GM12878 (cell line): Measurements from ENCODE around the gene MPZL1. TPM values are rescaled to one million over a fixed set of nuclear protein-coding genes. Genes with fewer than 3 reads are reported as not detected.

ENCODE experiments used
- ATAC-seq: fragments of 200-7000 bp; cut with Tn5 transposase; 3 replicates; pipeline ENCODE4 v1.9.1; 2020; ENCODE audit warnings: mild to moderate bottlenecking, moderate library complexity
- BruUV-seq: library from RNA; stranded (reverse); fragments of 400-500 nt; replicated peaks from 2 replicates; lab custom pipeline; 2021; lab: Mats Ljungman, UMichigan
- CTCF ChIA-PET: fragments of 300-600 bp; sonication (Branson Sonifier 250); formaldehyde crosslinking; extraction: SDS; loops from one replicate; lab custom pipeline; 2021; ENCODE audit warnings: inconsistent platforms; lab: Yijun Ruan, JAX
- POLR2A ChIA-PET: fragments of 350-600 bp; formaldehyde crosslinking; extraction: SDS; loops from one replicate; lab custom pipeline; 2021; ENCODE audit warnings: inconsistent platforms; lab: Charles Lee
- RAD21 ChIA-PET: fragments of 300-600 bp; sonication (Branson Sonifier 250); formaldehyde crosslinking; loops from one replicate; lab custom pipeline; 2023; ENCODE audit warnings: antibody characterized with exemption; ENCODE audit not compliant: unreplicated experiment; lab: Charles Lee
- SMC1A ChIA-PET: fragments of 300-600 bp; sonication (Branson Sonifier 250); formaldehyde crosslinking; loops from one replicate; lab custom pipeline; 2023; ENCODE audit not compliant: unreplicated experiment, uncharacterized antibody; lab: Charles Lee
- DNase-seq: peaks from one replicate; pipeline ENCODE4 v3.0.0-alpha.2; 2011; ENCODE audit warnings: low read depth, low spot score
- FAIRE-seq: peaks from 3 replicates; lab custom pipeline; 2011; peaks lifted over from hg19 to GRCh38; lab: Jason Lieb, UNC
- H2AFZ ChIP-seq: 2 replicates; pipeline ENCODE4 v1.6.0; 2011; ENCODE audit warnings: low read depth, low read length, control low read depth; ENCODE audit not compliant: control insufficient read depth
- H3K27ac ChIP-seq: 2 replicates; pipeline ENCODE4 v1.5.1; 2011; ENCODE audit warnings: control low read depth; ENCODE audit not compliant: control insufficient read depth, insufficient read depth
- H3K27me3 ChIP-seq, 2 experiments: replicated peaks in 1 of 2; 2 replicates each; pipeline versions ENCODE4 v1.6.0 to v1.6.1; 2011; ENCODE audit warnings: low read length in 1 of 2; ENCODE audit not compliant: control insufficient read depth in 2 of 2, insufficient read depth in 2 of 2
- H3K36me3 ChIP-seq, 2 experiments: 2 replicates each; pipeline ENCODE4 v1.5.1; 2011; ENCODE audit warnings: low read length in 1 of 2; ENCODE audit not compliant: control insufficient read depth in 2 of 2, insufficient read depth in 2 of 2
- H3K4me1 ChIP-seq: 2 replicates; pipeline ENCODE4 v1.6.1; 2011; ENCODE audit warnings: mild to moderate bottlenecking, low read length, moderate library complexity, mixed read lengths; ENCODE audit not compliant: control insufficient read depth, insufficient read depth
- H3K4me2 ChIP-seq: 2 replicates; pipeline ENCODE4 v1.6.0; 2011; ENCODE audit warnings: control low read depth; ENCODE audit not compliant: control insufficient read depth, insufficient read depth
- H3K4me3 ChIP-seq: fragments of 200-600 bp; sonication (generic); 2 replicates; pipeline ENCODE4 v1.5.1; 2016
- H3K79me2 ChIP-seq: 2 replicates; pipeline ENCODE4 v1.6.0; 2011; ENCODE audit warnings: low read length; ENCODE audit not compliant: control insufficient read depth, insufficient read depth
- H3K9ac ChIP-seq: 2 replicates; pipeline ENCODE4 v1.8.0; 2011; ENCODE audit warnings: low read length, control low read depth, mixed read lengths; ENCODE audit not compliant: control insufficient read depth, insufficient read depth
- H3K9me3 ChIP-seq: replicated peaks from 3 replicates; pipeline ENCODE4 v1.5.1; 2011; ENCODE audit warnings: mild to moderate bottlenecking, low read length; ENCODE audit not compliant: control insufficient read depth, insufficient read depth
- H4K20me1 ChIP-seq: 2 replicates; pipeline ENCODE4 v1.6.0; 2011; ENCODE audit not compliant: control insufficient read depth, insufficient read depth
- GATAD2B ChIP-seq: fragments of 450-650 bp; conservative IDR thresholded peaks from 2 replicates; pipeline ENCODE4 v1.6.1; 2017; ENCODE audit warnings: low read depth, mild to moderate bottlenecking, moderate library complexity
- JUNB ChIP-seq: IDR thresholded peaks from 2 replicates; pipeline ENCODE4 v1.6.1; 2016; ENCODE audit warnings: antibody characterized with exemption, mild to moderate bottlenecking
- RAD21 ChIP-seq: IDR thresholded peaks from 2 replicates; pipeline ENCODE4 v1.6.1; 2011; ENCODE audit warnings: mild to moderate bottlenecking, low read depth, low read length, moderate library complexity; ENCODE audit not compliant: insufficient read depth
- RBBP5 ChIP-seq: fragments of 200-600 bp; sonication (generic); conservative IDR thresholded peaks from 2 replicates; pipeline ENCODE4 v1.6.1; 2016
- STAT1 ChIP-seq: fragments of 450-650 bp; conservative IDR thresholded peaks from 2 replicates; pipeline ENCODE4 v1.6.1; 2014; ENCODE audit warnings: antibody characterized with exemption, mild to moderate bottlenecking
- ZNF217 ChIP-seq: fragments of 450-650 bp; IDR thresholded peaks from 2 replicates; pipeline ENCODE4 v1.6.1; 2017; ENCODE audit warnings: antibody characterized with exemption, mild to moderate bottlenecking
- WGBS: methylation state at CpG from one replicate; pipeline ENCODE4 v1.1.6; 2016; ENCODE audit warnings: low lambda C conversion rate; ENCODE audit not compliant: insufficient replicate concordance, insufficient coverage; ENCODE audit errors: missing lambda C conversion rate; 5-methylcytosine and 5-hydroxymethylcytosine counted together
- in situ Hi-C: fragments of 300-500 bp; cut with MboI; formaldehyde crosslinking; loops from 9 replicates; pipeline ENCODE4 v1.14.3; 2018; ENCODE audit warnings: mixed read lengths
- intact Hi-C: fragments of 100-400 bp; cut with micrococcal nuclease; formaldehyde crosslinking; loops from one replicate; pipeline ENCODE4 v1.14.2; 2022; ENCODE audit not compliant: unreplicated experiment
- polyA plus RNA-seq, 11 experiments: library from polyadenylated mRNA; depleted of rRNA in 4 of 11; unstranded in 6 of 11; stranded (reverse) in 5 of 11; fragments of >200 nt; fragmentation: Nextera tagmentation in 4 of 11; fragmentation: Illumina TruSeq in 1 of 11; extraction: Ambion mirVana in 4 of 11; extraction: Trizol in 1 of 11; gene quantifications; 1 replicate in 1 of 11; 2 replicates in 10 of 11; pipeline versions ENCODE4 v1.2.1 to v1.2.3, GENCODE V29; 2011 to 2016; ENCODE audit warnings: inconsistent platforms in 2 of 11, missing spikeins in 2 of 11, low read depth in 1 of 11
- total RNA-seq, 4 experiments: library from RNA; depleted of rRNA in 3 of 4; stranded (reverse); fragments of >200 nt in 3 of 4; fragmentation: Illumina TruSeq in 1 of 4; extraction: Trizol in 1 of 4; gene quantifications; 2 replicates each; pipeline versions ENCODE4 v1.2.1 to v1.2.3, GENCODE V29; 2013 to 2021
- TF ChIP-seq, protein P1 (sequence below): fragments of 450-650 bp; IDR thresholded peaks from 2 replicates; pipeline ENCODE4 v1.6.1; 2014; ENCODE audit warnings: mild to moderate bottlenecking
- TF ChIP-seq, protein P2 (sequence below): fragments of 450-650 bp; IDR thresholded peaks from 2 replicates; pipeline ENCODE4 v1.6.1; 2017; ENCODE audit warnings: borderline replicate concordance
- TF ChIP-seq, protein P3 (sequence below), 3 experiments: IDR thresholded peaks in 2 of 3; conservative IDR thresholded peaks in 1 of 3; 2 replicates each; pipeline ENCODE4 v1.5.1; 2011; ENCODE audit warnings: low read depth in 3 of 3, low read length in 3 of 3, mild to moderate bottlenecking in 3 of 3, control low read depth in 2 of 3, moderate library complexity in 2 of 3, inconsistent platforms in 1 of 3, mixed read lengths in 1 of 3; ENCODE audit not compliant: control insufficient read depth in 2 of 3, insufficient read depth in 1 of 3; ENCODE audit errors: extremely low read depth in 1 of 3
- TF ChIP-seq, protein P4 (sequence below): IDR thresholded peaks from 2 replicates; pipeline ENCODE4 v1.6.1; 2012; ENCODE audit warnings: low read depth, low read length, improper control_type of control experiment

MPZL1 gene
- total and polyA plus RNA-seq, 10 of the 15 experiments (the other 5 are each of a cell fraction or from before 2014, with no cell fraction given): 9.8 to 60.9 (median 45.9) TPM

DNA sequence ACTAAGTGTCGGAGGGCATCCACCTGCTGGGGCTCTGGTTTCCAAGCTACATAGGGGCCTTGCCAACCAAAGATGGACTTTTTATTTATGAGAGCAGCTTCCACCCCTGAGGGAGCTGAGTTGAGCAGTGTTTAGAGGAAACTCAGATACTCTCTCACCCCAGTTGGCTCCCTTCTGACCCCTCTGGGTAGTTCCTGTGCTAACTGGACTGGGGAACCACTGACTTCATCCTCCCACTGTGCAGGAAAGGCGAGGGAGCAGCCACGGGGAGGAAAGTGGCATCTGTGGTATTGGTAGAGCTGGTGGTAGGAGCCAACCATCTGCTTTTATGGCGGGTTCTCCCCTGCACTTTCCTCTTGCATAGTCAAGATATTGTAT lies 70.4 kb downstream of the MPZL1 start:
- Histone ChIP-seq H3K9ac (no peak overlapping the region), H3K36me3 (peaks cover 4 to 8% of the 10 kb centered on the region in 2 experiments; a peak in 2 of 4 replicates), H3K4me1 (no peaks in the 10 kb centered on the region), H4K20me1 (no peaks in the 10 kb centered on the region), H3K4me3 (no peak overlapping the region), H3K79me2 (no peaks in the 10 kb centered on the region), H3K4me2 (no peak overlapping the region), H3K9me3 (no peaks in the 10 kb centered on the region), H2AFZ (no peak overlapping the region), H3K27ac (no peak overlapping the region), H3K27me3 (no peaks in the 10 kb centered on the region)
- ChIA-PET RAD21 (no interaction called here), SMC1A (no interaction called here), CTCF (interaction anchor here (1.1 to 1.3 kb wide), 3 partner anchors 11 to 75 kb away, joined by 3 to 4 read pairs (median 3); no protein-coding TSS in a partner anchor), POLR2A (interaction anchor here (0.8 kb wide), 1 partner anchor 448 kb away, joined by 3 read pairs; no protein-coding TSS in a partner anchor)
- TF ChIP-seq, protein P1, sequence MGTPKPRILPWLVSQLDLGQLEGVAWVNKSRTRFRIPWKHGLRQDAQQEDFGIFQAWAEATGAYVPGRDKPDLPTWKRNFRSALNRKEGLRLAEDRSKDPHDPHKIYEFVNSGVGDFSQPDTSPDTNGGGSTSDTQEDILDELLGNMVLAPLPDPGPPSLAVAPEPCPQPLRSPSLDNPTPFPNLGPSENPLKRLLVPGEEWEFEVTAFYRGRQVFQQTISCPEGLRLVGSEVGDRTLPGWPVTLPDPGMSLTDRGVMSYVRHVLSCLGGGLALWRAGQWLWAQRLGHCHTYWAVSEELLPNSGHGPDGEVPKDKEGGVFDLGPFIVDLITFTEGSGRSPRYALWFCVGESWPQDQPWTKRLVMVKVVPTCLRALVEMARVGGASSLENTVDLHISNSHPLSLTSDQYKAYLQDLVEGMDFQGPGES: no peak
- TF ChIP-seq, protein P2, sequence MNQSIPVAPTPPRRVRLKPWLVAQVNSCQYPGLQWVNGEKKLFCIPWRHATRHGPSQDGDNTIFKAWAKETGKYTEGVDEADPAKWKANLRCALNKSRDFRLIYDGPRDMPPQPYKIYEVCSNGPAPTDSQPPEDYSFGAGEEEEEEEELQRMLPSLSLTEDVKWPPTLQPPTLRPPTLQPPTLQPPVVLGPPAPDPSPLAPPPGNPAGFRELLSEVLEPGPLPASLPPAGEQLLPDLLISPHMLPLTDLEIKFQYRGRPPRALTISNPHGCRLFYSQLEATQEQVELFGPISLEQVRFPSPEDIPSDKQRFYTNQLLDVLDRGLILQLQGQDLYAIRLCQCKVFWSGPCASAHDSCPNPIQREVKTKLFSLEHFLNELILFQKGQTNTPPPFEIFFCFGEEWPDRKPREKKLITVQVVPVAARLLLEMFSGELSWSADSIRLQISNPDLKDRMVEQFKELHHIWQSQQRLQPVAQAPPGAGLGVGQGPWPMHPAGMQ: no peak
- TF ChIP-seq GATAD2B: no peak
- no peak for TF ChIP-seq ZNF217
- TF ChIP-seq RAD21: no peak
- TF ChIP-seq, protein P3, sequence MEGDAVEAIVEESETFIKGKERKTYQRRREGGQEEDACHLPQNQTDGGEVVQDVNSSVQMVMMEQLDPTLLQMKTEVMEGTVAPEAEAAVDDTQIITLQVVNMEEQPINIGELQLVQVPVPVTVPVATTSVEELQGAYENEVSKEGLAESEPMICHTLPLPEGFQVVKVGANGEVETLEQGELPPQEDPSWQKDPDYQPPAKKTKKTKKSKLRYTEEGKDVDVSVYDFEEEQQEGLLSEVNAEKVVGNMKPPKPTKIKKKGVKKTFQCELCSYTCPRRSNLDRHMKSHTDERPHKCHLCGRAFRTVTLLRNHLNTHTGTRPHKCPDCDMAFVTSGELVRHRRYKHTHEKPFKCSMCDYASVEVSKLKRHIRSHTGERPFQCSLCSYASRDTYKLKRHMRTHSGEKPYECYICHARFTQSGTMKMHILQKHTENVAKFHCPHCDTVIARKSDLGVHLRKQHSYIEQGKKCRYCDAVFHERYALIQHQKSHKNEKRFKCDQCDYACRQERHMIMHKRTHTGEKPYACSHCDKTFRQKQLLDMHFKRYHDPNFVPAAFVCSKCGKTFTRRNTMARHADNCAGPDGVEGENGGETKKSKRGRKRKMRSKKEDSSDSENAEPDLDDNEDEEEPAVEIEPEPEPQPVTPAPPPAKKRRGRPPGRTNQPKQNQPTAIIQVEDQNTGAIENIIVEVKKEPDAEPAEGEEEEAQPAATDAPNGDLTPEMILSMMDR (IDR thresholded peaks at IDR 0.05 in 2 of 3, conservative IDR thresholded peaks at IDR 0.05 in 1 of 3; ENCODE audit: control insufficient read depth in 2 of 3, extremely low read depth in 1 of 3, insufficient read depth in 1 of 3, low read depth in 3 of 3, low read length in 3 of 3): no peak
- TF ChIP-seq JUNB: no peak
- TF ChIP-seq, protein P4, sequence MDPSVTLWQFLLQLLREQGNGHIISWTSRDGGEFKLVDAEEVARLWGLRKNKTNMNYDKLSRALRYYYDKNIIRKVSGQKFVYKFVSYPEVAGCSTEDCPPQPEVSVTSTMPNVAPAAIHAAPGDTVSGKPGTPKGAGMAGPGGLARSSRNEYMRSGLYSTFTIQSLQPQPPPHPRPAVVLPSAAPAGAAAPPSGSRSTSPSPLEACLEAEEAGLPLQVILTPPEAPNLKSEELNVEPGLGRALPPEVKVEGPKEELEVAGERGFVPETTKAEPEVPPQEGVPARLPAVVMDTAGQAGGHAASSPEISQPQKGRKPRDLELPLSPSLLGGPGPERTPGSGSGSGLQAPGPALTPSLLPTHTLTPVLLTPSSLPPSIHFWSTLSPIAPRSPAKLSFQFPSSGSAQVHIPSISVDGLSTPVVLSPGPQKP: no peak
- TF ChIP-seq STAT1: no peak
- no peak for TF ChIP-seq RBBP5
- no peak for FAIRE-seq
- BruUV-seq: no TSS peak
- 95% methylated on average over 4 of the region's 4 CpGs for WGBS
- no peak for ATAC-seq
- intact Hi-C loops: no loop called here
- DNase-seq: no peak
- in situ Hi-C loops: no loop called here
